BE2C (cell line): ENCODE data around the gene COX8A.

Experiments
- DNase-seq: peaks from one replicate; pipeline ENCODE4 v3.0.0-alpha.2; 2020
- H3K27me3 ChIP-seq: fragments of 250-450 bp; sonication (Bioruptor Pico); 2 replicates; pipeline ENCODE4 v1.5.1; 2020; ENCODE audit warnings: mild to moderate bottlenecking
- H3K36me3 ChIP-seq: fragments of 250-450 bp; sonication (Bioruptor Pico); 2 replicates; pipeline ENCODE4 v1.5.1; 2020; ENCODE audit warnings: mild to moderate bottlenecking
- H3K4me1 ChIP-seq: fragments of 250-450 bp; sonication (Bioruptor Pico); 2 replicates; pipeline ENCODE4 v1.5.1; 2020
- H3K4me3 ChIP-seq: 2 replicates; pipeline ENCODE4 v1.5.1; 2011; ENCODE audit warnings: low read depth, low read length
- H3K9me3 ChIP-seq: fragments of 250-450 bp; sonication (Bioruptor Pico); 2 replicates; pipeline ENCODE4 v1.5.1; 2020
- CTCF ChIP-seq: IDR thresholded peaks from 2 replicates; pipeline ENCODE4 v1.5.1; 2012; ENCODE audit warnings: mild to moderate bottlenecking, low read depth, low read length

Gene COX8A

GRCh38 chr11:63999349-64000025, 25.1 kb downstream of the COX8A start:
- Histone ChIP-seq H3K4me3 (no peak overlapping the region), H3K4me1 (peaks cover 5% of the 10 kb centered on the region), H3K36me3 (peaks cover 14% of the 10 kb centered on the region), H3K9me3 (no peaks in the 10 kb centered on the region), H3K27me3 (no peaks in the 10 kb centered on the region)
- TF ChIP-seq CTCF = no peak
- peak; percentile 80 for DNase-seq

DNA sequence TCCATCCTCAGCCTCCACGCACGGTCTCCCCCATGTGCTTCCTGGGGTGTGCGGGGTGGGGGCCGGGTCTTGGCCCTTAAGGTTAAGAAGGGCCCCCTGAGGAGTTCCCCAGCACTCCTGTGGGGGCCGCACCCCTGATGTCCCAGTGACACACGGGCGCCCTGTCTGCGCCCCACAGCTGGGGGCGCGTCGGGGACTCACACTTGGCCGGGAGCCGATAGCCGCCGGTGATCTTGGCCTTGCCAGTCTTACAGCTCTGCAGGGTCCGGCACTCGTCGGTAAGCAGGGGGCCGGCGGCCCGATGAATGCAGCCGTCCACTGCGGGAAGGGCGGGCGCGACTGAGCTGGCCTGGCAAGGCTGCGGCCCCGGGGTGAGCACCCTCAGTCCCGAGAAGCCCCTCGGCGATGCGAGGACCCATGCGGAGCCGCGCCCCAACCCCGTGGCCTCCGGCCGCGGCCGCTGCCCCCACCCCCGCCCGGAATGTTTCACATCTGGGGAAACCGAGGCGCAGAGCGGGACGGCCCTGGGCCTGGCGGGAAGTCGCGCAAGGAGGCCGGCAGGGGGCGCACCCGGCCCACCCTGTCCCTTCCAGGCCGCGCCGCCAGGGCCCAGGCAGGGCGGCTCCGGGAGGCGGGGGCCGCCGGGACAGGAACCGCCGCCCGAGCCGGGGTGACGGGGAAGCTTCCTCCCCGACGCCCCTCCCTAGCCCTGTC, 25.8 kb downstream of the COX8A start:
- Histone ChIP-seq H3K4me1 (peaks cover 5% of the 10 kb centered on the region), H3K9me3 (no peaks in the 10 kb centered on the region), H3K4me3 (no peak overlapping the region), H3K27me3 (no peaks in the 10 kb centered on the region), H3K36me3 (peaks cover 14% of the 10 kb centered on the region)
- no peak for DNase-seq
- TF ChIP-seq CTCF = no peak

DNA sequence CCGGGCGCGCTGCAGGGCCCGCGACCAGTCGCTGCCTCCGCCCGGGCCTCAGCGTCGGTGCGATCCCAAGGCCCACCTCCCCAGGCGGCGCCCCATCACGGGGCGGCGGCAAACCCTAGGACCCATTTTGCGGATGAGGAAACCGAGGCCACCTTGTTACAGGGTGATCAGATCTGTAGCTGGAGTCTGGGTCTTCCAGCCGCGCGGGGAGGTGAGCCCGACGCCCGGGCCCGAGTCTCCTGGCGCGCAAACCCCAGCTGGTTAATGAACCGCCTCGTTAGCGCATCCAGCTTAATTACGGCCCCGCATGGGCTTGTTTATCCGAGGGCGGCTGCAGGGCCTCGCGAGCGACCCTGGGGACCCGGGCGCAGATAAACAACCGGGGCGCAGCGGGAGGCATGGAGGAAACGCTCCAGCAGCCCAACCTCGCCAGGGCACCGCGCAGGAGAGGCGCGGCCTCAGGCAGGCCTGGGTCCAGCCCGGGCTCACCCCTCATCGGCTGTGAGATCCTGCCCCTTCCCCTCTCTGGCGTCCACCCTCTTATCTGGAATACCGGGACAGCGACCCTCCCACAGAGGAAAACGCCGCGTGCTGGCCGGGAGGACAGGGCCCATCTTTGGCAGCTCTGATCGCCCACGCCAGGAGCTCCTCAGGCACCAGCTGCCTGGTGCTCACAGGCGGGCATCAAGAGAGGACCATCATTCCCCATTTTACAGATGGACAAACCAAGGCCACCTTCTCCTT, 26.5 kb downstream of the COX8A start:
- DNase-seq = no peak

DNA sequence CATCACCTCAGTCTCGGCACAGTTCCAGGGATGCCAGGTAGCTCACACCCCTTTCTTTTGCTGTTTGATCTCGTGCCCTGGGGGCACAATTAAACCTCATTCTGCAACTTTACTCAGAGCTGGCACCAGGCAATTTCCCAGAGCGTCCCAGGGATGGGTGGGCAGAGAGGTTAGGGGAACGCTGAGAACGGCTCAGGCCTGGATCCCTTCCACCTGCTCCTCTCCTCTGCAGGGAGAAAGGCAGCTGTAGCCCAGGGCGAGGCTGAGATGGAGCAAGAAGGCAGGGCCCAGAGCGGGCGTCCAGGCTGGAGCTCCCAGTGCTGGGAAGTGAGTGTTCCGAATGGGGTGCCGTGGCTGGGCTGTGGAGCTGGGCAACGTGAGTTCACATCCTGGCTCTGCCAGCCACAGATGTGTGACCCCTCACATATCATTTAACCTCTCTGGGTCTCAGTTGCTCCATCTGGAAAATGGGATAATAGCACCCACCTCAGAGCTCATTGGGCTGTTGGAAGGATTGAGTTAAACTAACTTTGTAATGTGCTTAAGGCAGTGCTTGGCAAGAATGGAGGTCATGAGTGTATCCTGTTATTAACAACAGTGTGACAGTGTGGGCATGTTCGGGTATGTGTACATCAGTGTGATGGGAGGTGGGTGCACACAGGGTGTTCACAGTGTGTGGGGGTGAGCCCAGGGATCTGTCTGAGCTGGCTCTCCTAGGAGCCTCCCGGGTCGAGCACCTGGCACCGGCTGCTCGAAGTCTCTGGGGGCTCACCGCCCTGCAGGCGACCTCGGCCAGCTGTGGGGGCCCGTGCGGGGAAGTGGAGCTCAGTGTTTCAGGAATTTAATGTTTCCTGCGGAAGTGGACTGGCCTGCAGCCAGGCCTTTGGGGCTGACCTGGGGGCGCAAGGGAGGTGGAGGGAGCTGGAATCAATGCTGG, 27.3 kb downstream of the COX8A start:
- no peaks in the 10 kb centered on the region for H3K9me3 ChIP-seq
- TF ChIP-seq CTCF = no peak
- H3K27me3 ChIP-seq = no peaks in the 10 kb centered on the region
- H3K4me3 ChIP-seq = no peak overlapping the region
- DNase-seq = peak; percentile 41
- H3K4me1 ChIP-seq = peaks cover 5% of the 10 kb centered on the region
- H3K36me3 ChIP-seq = peaks cover 6% of the 10 kb centered on the region

More for the DNA sequence above, 26.5 kb downstream of the COX8A start:
- peaks cover 14% of the 10 kb centered on the region for H3K36me3 ChIP-seq
- no peak for TF ChIP-seq CTCF
- no peak overlapping the region for H3K4me3 ChIP-seq
- no peaks in the 10 kb centered on the region for H3K9me3 ChIP-seq
- peaks cover 5% of the 10 kb centered on the region for H3K4me1 ChIP-seq
- H3K27me3 ChIP-seq = no peaks in the 10 kb centered on the region

- TF ChIP-seq CTCF = no peak
- H3K4me3 ChIP-seq = no peak overlapping the region
- H3K27me3 ChIP-seq = no peaks in the 10 kb centered on the region
- H3K36me3 ChIP-seq = no peaks in the 10 kb centered on the region; the same call in 1 of the 2 replicates
- no peaks in the 10 kb centered on the region for H3K9me3 ChIP-seq
- no peak for DNase-seq
- peaks cover 1% of the 10 kb centered on the region for H3K4me1 ChIP-seq
Measured at GRCh38 chr11:64003807-64004589, 29.6 kb downstream of the COX8A start.
